Rectal smooth muscle tissue (tissue), 1 donor: Measurements from ENCODE around the gene MINDY3.

Experiments used
- H3K27ac ChIP-seq: one replicate; pipeline ENCODE4 v1.7.0; 2013; ENCODE audit warnings: low read depth, low read length, inconsistent platforms
- H3K27me3 ChIP-seq: one replicate; pipeline ENCODE4 v1.7.0; 2013; ENCODE audit warnings: low read length; ENCODE audit not compliant: control insufficient read depth, insufficient read depth
- H3K36me3 ChIP-seq: one replicate; pipeline ENCODE4 v1.7.0; 2013; ENCODE audit warnings: low read length; ENCODE audit not compliant: control insufficient read depth, insufficient read depth
- H3K4me1 ChIP-seq: one replicate; pipeline ENCODE4 v1.7.0; 2013; ENCODE audit warnings: low read length; ENCODE audit not compliant: control insufficient read depth, insufficient read depth
- H3K4me3 ChIP-seq: one replicate; pipeline ENCODE4 v1.7.0; 2013; ENCODE audit warnings: low read length
- H3K9ac ChIP-seq: one replicate; pipeline ENCODE4 v1.7.0; 2013; ENCODE audit warnings: low read length

The MINDY3 gene

GRCh38 chr10:15796762-15797161, 63.5 kb downstream of the MINDY3 start:
- Histone ChIP-seq H3K27me3 (no peaks in the 10 kb centered on the region), H3K4me1 (peaks cover 10% of the 10 kb centered on the region), H3K27ac (no peak overlapping the region), H3K36me3 (no peaks in the 10 kb centered on the region), H3K4me3 (no peak overlapping the region), H3K9ac (no peak overlapping the region)

- H3K4me1 ChIP-seq = peaks cover 13% of the 10 kb centered on the region
- no peaks in the 10 kb centered on the region for H3K36me3 ChIP-seq
- H3K4me3 ChIP-seq = no peak overlapping the region
- no peaks in the 10 kb centered on the region for H3K27me3 ChIP-seq
- no peak overlapping the region for H3K9ac ChIP-seq
- no peak overlapping the region for H3K27ac ChIP-seq
These were observed 64.1 kb downstream of the MINDY3 start for GRCh38 chr10:15796098-15796759.

- no peak overlapping the region for H3K27ac ChIP-seq
- H3K9ac ChIP-seq = no peak overlapping the region
- no peak overlapping the region for H3K4me3 ChIP-seq
- H3K4me1 ChIP-seq = peaks cover 17% of the 10 kb centered on the region
- no peaks in the 10 kb centered on the region for H3K36me3 ChIP-seq
- no peaks in the 10 kb centered on the region for H3K27me3 ChIP-seq
These were observed 65.1 kb downstream of the MINDY3 start for GRCh38 chr10:15795036-15795792.

- Histone ChIP-seq H3K4me3 (no peak overlapping the region), H3K9ac (no peak overlapping the region), H3K36me3 (no peaks in the 10 kb centered on the region), H3K27me3 (no peaks in the 10 kb centered on the region), H3K4me1 (peaks cover 21% of the 10 kb centered on the region), H3K27ac (no peak overlapping the region)
These were observed 65.7 kb downstream of the MINDY3 start for GRCh38 chr10:15794569-15794968.

- no peaks in the 10 kb centered on the region for H3K36me3 ChIP-seq
- H3K4me1 ChIP-seq = peaks cover 21% of the 10 kb centered on the region
- no peak overlapping the region for H3K9ac ChIP-seq
- no peak overlapping the region for H3K4me3 ChIP-seq
- H3K27me3 ChIP-seq = no peaks in the 10 kb centered on the region
- H3K27ac ChIP-seq = peak overlapping the region; percentile 10
These were observed 66.6 kb downstream of the MINDY3 start for GRCh38 chr10:15793664-15794063.

- Histone ChIP-seq H3K27me3 (no peaks in the 10 kb centered on the region), H3K4me1 (peaks cover 21% of the 10 kb centered on the region), H3K4me3 (no peak overlapping the region), H3K36me3 (no peaks in the 10 kb centered on the region), H3K27ac (peak overlapping the region; percentile 71), H3K9ac (no peak overlapping the region)
These were observed 67.5 kb downstream of the MINDY3 start for GRCh38 chr10:15792777-15793176.

- H3K4me3 ChIP-seq = no peak overlapping the region
- peaks cover 21% of the 10 kb centered on the region for H3K4me1 ChIP-seq
- peak overlapping the region; percentile 71 for H3K27ac ChIP-seq
- no peaks in the 10 kb centered on the region for H3K36me3 ChIP-seq
- no peak overlapping the region for H3K9ac ChIP-seq
- no peaks in the 10 kb centered on the region for H3K27me3 ChIP-seq
These were observed 68.3 kb downstream of the MINDY3 start for GRCh38 chr10:15791816-15792524.

- H3K4me3 ChIP-seq = no peak overlapping the region
- H3K27ac ChIP-seq = peak overlapping the region; percentile 34
- H3K9ac ChIP-seq = no peak overlapping the region
- no peaks in the 10 kb centered on the region for H3K36me3 ChIP-seq
- no peaks in the 10 kb centered on the region for H3K27me3 ChIP-seq
- H3K4me1 ChIP-seq = peaks cover 18% of the 10 kb centered on the region
These were observed 70.3 kb downstream of the MINDY3 start for GRCh38 chr10:15789793-15790525.

GRCh38 chr10:15787426-15787825, 72.9 kb downstream of the MINDY3 start:
- peaks cover 14% of the 10 kb centered on the region for H3K4me1 ChIP-seq
- H3K27ac ChIP-seq = no peak overlapping the region
- no peak overlapping the region for H3K4me3 ChIP-seq
- no peak overlapping the region for H3K9ac ChIP-seq
- H3K27me3 ChIP-seq = no peaks in the 10 kb centered on the region
- peaks cover 6% of the 10 kb centered on the region for H3K36me3 ChIP-seq

GRCh38 chr10:15784662-15785300, 75.5 kb downstream of the MINDY3 start:
- H3K27ac ChIP-seq = no peak overlapping the region
- no peak overlapping the region for H3K9ac ChIP-seq
- no peaks in the 10 kb centered on the region for H3K27me3 ChIP-seq
- H3K4me3 ChIP-seq = no peak overlapping the region
- peaks cover 6% of the 10 kb centered on the region for H3K36me3 ChIP-seq
- H3K4me1 ChIP-seq = peaks cover 5% of the 10 kb centered on the region

- H3K9ac ChIP-seq = no peak overlapping the region
- no peak overlapping the region for H3K4me3 ChIP-seq
- H3K27ac ChIP-seq = no peak overlapping the region
- H3K27me3 ChIP-seq = no peaks in the 10 kb centered on the region
- peaks cover 6% of the 10 kb centered on the region for H3K36me3 ChIP-seq
- H3K4me1 ChIP-seq = peaks cover 3% of the 10 kb centered on the region
These were observed 76.2 kb downstream of the MINDY3 start for GRCh38 chr10:15783941-15784636.
